Mononuclear cell (primary cell): Measurements from ENCODE around the gene FANCI. TPM values are rescaled to one million over a fixed set of nuclear protein-coding genes. Genes with fewer than 3 reads are reported as not detected.
A peak's percentile ranks its signal among the peaks of the same experiment; 100 is the strongest.

Experiments used
- H3K27me3 ChIP-seq: 2 replicates; pipeline ENCODE4 v1.6.0; 2011; ENCODE audit warnings: low read length, control low read depth; ENCODE audit not compliant: insufficient read depth
- H3K4me1 ChIP-seq: 2 replicates; pipeline ENCODE4 v1.5.1; 2011; ENCODE audit warnings: mild to moderate bottlenecking, low read length, control low read depth; ENCODE audit not compliant: insufficient read depth
- H3K4me3 ChIP-seq: 2 replicates; pipeline ENCODE4 v1.5.1; 2011; ENCODE audit warnings: mild to moderate bottlenecking, low read length, moderate library complexity
- H3K9me3 ChIP-seq: 2 replicates; pipeline ENCODE4 v1.5.1; 2011; ENCODE audit warnings: low read depth, mild to moderate bottlenecking, control low read depth, low read length
- total RNA-seq: library from RNA; depleted of rRNA; stranded (reverse); fragments of >200 nt; gene quantifications from one replicate; pipeline ENCODE4 v1.2.3, GENCODE V29; 2012

Gene FANCI
- total RNA-seq = 11.5 TPM

GRCh38 chr15:89243691-89244573 lies at the start of gene FANCI:
TSS of gene FANCI (plus strand) at chr15:89243979. CDS start at chr15:89247648, 3,669 bp downstream.
- H3K4me3 ChIP-seq = peak within 1 kb of the TSS; percentile 66
- H3K27me3 ChIP-seq = no peaks in the 10 kb centered on the region
- no peaks in the 10 kb centered on the region for H3K9me3 ChIP-seq
- peaks cover 33% of the 10 kb centered on the region for H3K4me1 ChIP-seq

- H3K9me3 ChIP-seq = no peaks in the 10 kb centered on the region
- H3K4me1 ChIP-seq = no peaks in the 10 kb centered on the region
- H3K27me3 ChIP-seq = no peaks in the 10 kb centered on the region
- no peak overlapping the region for H3K4me3 ChIP-seq
Measured at GRCh38 chr15:89194608-89195007, 49.2 kb upstream of the FANCI start.

- H3K9me3 ChIP-seq = no peaks in the 10 kb centered on the region
Measured at GRCh38 chr15:89195836-89196235, 47.9 kb upstream of the FANCI start.

GRCh38 chr15:89196241-89196640 lies 47.5 kb upstream of the FANCI start:
- Histone ChIP-seq H3K9me3 (no peaks in the 10 kb centered on the region), H3K4me3 (no peak overlapping the region), H3K4me1 (no peaks in the 10 kb centered on the region), H3K27me3 (no peaks in the 10 kb centered on the region)

More at GRCh38 chr15:89195836-89196235, 47.9 kb upstream of the FANCI start:
- Histone ChIP-seq H3K4me1 (no peaks in the 10 kb centered on the region), H3K4me3 (no peak overlapping the region), H3K27me3 (no peaks in the 10 kb centered on the region)

- H3K4me3 ChIP-seq = no peak overlapping the region
- no peaks in the 10 kb centered on the region for H3K4me1 ChIP-seq
- no peaks in the 10 kb centered on the region for H3K9me3 ChIP-seq
- no peaks in the 10 kb centered on the region for H3K27me3 ChIP-seq
Measured at GRCh38 chr15:89196994-89197393, 46.8 kb upstream of the FANCI start.

- Histone ChIP-seq H3K9me3 (no peaks in the 10 kb centered on the region), H3K27me3 (no peaks in the 10 kb centered on the region), H3K4me3 (no peak overlapping the region), H3K4me1 (no peaks in the 10 kb centered on the region)
Measured at GRCh38 chr15:89197503-89197971, 46.2 kb upstream of the FANCI start.

- Histone ChIP-seq H3K4me1 (no peaks in the 10 kb centered on the region), H3K4me3 (no peak overlapping the region), H3K27me3 (no peaks in the 10 kb centered on the region), H3K9me3 (no peaks in the 10 kb centered on the region)
Measured at GRCh38 chr15:89198196-89198595, 45.6 kb upstream of the FANCI start.

GRCh38 chr15:89198934-89199333 lies 44.8 kb upstream of the FANCI start:
- no peaks in the 10 kb centered on the region for H3K27me3 ChIP-seq
- H3K4me3 ChIP-seq = no peak overlapping the region
- no peaks in the 10 kb centered on the region for H3K9me3 ChIP-seq
- H3K4me1 ChIP-seq = peaks cover 6% of the 10 kb centered on the region

- Histone ChIP-seq H3K4me3 (no peak overlapping the region), H3K27me3 (no peaks in the 10 kb centered on the region), H3K9me3 (no peaks in the 10 kb centered on the region), H3K4me1 (peaks cover 13% of the 10 kb centered on the region)
Measured at GRCh38 chr15:89199746-89200145, 44.0 kb upstream of the FANCI start.

GRCh38 chr15:89200182-89200581 lies 43.6 kb upstream of the FANCI start:
- H3K4me3 ChIP-seq = no peak overlapping the region
- H3K4me1 ChIP-seq = peaks cover 14% of the 10 kb centered on the region
- no peaks in the 10 kb centered on the region for H3K27me3 ChIP-seq
- H3K9me3 ChIP-seq = no peaks in the 10 kb centered on the region

GRCh38 chr15:89201465-89202005 lies 42.2 kb upstream of the FANCI start:
- Histone ChIP-seq H3K4me3 (no peak overlapping the region), H3K4me1 (peaks cover 14% of the 10 kb centered on the region), H3K27me3 (no peaks in the 10 kb centered on the region), H3K9me3 (no peaks in the 10 kb centered on the region)

GRCh38 chr15:89203705-89204273 lies 40.0 kb upstream of the FANCI start:
- Histone ChIP-seq H3K4me3 (no peak overlapping the region), H3K4me1 (peaks cover 21% of the 10 kb centered on the region), H3K27me3 (no peaks in the 10 kb centered on the region), H3K9me3 (no peaks in the 10 kb centered on the region)

GRCh38 chr15:89205991-89206585 lies 37.7 kb upstream of the FANCI start:
- Histone ChIP-seq H3K9me3 (no peaks in the 10 kb centered on the region), H3K27me3 (no peaks in the 10 kb centered on the region), H3K4me1 (peaks cover 21% of the 10 kb centered on the region), H3K4me3 (no peak overlapping the region)

GRCh38 chr15:89206908-89207331 lies 36.9 kb upstream of the FANCI start:
- no peak overlapping the region for H3K4me3 ChIP-seq
- H3K9me3 ChIP-seq = no peaks in the 10 kb centered on the region
- no peaks in the 10 kb centered on the region for H3K27me3 ChIP-seq
- H3K4me1 ChIP-seq = peaks cover 21% of the 10 kb centered on the region

- H3K9me3 ChIP-seq = no peaks in the 10 kb centered on the region
- no peaks in the 10 kb centered on the region for H3K27me3 ChIP-seq
- no peak overlapping the region for H3K4me3 ChIP-seq
- peaks cover 21% of the 10 kb centered on the region for H3K4me1 ChIP-seq
Measured at GRCh38 chr15:89208256-89208655, 35.5 kb upstream of the FANCI start.
